Astrocyte of the spinal cord (primary cell): ENCODE data around the gene GPR152.

Experiments
- DNase-seq: peaks from one replicate; pipeline ENCODE4 v3.0.0; 2011; ENCODE audit warnings: low read depth, low spot score
- H3K4me3 ChIP-seq: 2 replicates; pipeline ENCODE4 v1.5.1; 2011; ENCODE audit warnings: low read depth, mild to moderate bottlenecking, low read length, moderate library complexity
- in situ Hi-C: cut with HindIII; loops from 2 replicates; pipeline ENCODE4 v1.10.0; 2017; ENCODE audit warnings: low sequenced_read_pairs
- TF ChIP-seq, protein P1 (sequence below): IDR thresholded peaks from 2 replicates; pipeline ENCODE4 v1.5.1; 2012; ENCODE audit warnings: low read depth, mild to moderate bottlenecking, low read length, inconsistent platforms

The GPR152 gene

DNA sequence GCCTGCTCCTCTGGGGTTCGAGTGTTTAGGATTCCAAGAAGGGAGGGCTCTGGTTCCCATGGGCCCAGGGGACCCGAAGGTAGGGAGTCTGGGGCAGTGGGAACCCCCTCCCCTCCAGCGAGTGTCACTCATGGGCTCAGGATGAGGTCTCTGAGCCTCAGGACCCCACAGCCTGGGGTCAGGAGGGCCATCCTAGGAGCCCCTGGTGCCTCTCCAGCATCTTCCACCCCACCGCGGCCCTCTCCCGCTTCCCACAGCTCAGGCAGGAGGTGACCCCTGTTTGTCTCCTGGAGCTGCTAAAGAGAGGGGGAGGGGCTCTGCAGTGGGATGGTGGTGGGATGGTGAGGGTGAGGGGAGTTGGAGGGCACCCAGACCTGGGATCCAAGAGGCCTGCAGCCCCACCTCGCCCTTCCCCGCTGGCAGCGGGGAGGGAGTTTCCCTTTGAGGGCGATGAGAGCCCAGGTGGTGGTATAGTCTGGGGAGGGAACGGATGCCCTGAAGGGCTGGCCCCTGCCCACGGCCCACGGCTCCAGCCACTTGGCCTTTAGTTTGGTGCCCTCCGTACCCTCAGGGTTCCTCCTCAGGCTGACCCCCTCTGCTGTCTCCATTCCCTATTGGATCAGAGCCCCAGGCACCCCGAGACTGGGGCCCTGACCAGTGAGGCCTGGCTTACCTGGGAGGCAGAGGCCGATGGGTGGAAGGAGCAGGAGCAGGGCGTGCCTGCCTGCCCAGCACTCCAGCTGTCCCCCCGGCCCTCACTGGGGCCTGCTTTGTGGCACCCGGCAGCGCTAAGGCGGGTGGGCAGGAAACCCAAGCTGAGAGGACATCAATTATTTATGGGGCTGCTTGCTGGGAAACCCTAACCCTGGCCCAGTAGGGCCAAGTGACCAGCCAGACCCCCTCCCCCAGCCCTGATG lies 1.5 kb upstream of the GPR152 start:
- no peak overlapping the region for H3K4me3 ChIP-seq
- TF ChIP-seq, protein P1, sequence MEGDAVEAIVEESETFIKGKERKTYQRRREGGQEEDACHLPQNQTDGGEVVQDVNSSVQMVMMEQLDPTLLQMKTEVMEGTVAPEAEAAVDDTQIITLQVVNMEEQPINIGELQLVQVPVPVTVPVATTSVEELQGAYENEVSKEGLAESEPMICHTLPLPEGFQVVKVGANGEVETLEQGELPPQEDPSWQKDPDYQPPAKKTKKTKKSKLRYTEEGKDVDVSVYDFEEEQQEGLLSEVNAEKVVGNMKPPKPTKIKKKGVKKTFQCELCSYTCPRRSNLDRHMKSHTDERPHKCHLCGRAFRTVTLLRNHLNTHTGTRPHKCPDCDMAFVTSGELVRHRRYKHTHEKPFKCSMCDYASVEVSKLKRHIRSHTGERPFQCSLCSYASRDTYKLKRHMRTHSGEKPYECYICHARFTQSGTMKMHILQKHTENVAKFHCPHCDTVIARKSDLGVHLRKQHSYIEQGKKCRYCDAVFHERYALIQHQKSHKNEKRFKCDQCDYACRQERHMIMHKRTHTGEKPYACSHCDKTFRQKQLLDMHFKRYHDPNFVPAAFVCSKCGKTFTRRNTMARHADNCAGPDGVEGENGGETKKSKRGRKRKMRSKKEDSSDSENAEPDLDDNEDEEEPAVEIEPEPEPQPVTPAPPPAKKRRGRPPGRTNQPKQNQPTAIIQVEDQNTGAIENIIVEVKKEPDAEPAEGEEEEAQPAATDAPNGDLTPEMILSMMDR = no peak
- no peak for DNase-seq
- in situ Hi-C loops = no loop called here

DNA sequence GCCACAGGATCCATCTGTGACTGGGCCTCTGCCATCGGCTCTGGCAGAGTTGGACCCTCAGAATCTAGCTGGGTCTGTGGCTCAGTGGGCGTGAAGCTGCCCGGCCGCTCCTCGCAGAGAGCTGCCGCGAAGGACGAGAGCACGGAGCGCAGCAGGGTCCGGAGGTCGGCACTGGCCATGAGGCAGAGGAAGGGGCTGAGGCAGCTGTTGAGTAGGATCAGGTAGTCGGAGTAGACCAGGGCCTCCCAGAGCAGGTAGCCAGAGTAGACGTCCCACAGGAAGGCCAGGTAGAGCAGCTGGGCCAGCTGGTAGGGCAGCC lies 912 bp downstream of the GPR152 start:
- TF ChIP-seq, protein P1 = no peak
- in situ Hi-C loops = no loop called here
- H3K4me3 ChIP-seq = no peak overlapping the region
- DNase-seq = no peak

DNA sequence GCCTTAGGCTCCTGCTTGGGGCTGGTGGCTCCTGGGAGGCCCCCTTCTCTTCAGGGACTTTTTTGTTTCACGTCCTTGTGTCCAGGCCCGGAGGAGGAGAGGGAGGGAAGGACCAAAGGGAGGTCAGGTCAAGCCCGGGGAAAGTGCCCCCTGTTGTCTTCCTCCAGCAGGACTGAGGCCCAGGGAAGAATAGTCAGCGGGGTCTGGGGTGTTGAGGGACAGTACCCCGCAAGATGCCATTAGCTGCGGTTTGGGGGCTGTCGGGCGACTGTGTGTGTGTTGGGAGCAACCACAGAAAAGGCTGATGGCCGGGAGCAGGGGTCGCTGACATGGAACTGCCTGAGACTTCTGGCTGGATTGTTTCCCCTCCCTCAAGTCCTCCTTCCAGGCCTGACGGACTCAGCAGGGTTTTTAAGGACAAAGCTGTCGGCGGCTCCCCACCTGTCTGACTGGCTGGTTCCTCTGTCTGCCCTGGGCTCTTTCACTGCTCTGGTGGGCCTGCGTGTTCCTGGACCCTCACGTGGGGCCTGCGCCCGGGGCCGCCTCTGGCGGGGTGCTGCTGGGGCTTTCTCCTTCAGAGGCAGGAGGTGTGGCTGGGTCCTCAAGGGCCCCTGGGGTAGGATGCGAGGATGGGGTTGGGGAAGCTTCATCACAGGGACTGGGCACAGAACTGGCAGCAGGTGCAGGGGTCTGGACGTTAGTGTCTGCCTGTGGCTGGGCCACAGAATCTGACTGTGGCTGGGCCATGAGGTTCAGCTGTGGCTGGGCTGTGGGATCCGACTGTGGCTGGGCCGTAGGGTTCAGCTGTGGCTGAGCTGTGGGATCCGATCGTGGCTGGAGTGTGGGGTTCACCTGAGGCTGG lies 1.5 kb downstream of the GPR152 start:
- in situ Hi-C loops = no loop called here
- TF ChIP-seq, protein P1 = no peak
- H3K4me3 ChIP-seq = no peak overlapping the region
- no peak for DNase-seq

DNA sequence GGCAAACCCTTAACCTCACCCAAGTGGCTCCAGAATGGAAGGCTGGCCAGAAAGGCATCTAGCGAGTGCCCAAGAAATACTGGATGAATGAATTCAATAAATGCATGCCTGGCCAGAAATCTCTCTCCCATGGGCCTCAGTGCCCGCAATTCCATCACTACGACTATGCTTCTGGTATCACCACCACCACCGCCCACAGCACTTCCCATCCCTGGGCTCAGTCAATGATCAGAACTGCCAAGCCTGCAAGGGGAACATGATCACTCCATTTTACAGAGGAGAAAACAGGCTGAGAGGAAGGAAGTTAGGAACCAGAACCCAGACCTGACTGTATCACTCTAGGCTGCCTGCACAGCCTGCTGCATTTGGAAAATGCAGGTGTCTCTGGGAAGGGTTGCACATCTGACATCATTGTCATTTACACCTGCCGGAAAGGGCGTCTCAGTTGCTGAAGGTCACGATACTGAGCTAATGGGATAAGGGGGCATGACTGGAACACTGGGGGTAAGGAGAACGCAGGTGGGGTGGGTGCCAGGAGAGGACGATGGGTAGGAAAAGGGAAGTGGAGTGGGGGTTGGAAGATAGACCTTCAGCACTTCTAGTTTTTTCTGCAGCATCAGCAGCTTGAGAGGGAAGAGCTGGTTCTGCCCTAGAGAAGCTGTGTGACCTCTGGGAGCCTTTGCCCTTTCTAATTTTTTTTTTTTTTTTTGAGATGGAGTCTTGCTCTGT lies 3.2 kb downstream of the GPR152 start:
- no peak for DNase-seq
- in situ Hi-C loops = no loop called here

DNA sequence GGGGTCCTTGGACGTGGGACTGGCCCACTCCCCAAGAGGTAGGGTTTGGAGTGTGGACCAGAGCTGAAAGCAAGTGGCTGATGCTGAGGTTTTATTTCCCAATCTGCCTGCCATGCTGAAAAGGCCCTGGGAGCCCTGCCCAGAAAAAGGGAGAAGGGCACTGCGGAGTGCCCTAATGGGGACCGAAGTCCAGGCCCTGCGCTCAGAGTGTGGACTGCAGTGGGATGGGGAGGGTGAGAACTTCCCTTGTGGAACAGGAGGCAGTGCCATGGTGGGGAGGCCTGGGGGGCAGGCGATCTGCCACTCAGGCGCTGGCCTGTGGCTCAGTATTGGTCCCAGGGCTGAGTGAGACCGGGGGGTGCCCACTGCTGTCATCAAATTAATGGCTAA lies 4.3 kb downstream of the GPR152 start:
- H3K4me3 ChIP-seq = no peak overlapping the region
- no peak for DNase-seq
- TF ChIP-seq, protein P1 = no peak
- in situ Hi-C loops = no loop called here

More for the DNA sequence above, 3.2 kb downstream of the GPR152 start:
- H3K4me3 ChIP-seq = no peak overlapping the region
- TF ChIP-seq, protein P1 = no peak

DNA sequence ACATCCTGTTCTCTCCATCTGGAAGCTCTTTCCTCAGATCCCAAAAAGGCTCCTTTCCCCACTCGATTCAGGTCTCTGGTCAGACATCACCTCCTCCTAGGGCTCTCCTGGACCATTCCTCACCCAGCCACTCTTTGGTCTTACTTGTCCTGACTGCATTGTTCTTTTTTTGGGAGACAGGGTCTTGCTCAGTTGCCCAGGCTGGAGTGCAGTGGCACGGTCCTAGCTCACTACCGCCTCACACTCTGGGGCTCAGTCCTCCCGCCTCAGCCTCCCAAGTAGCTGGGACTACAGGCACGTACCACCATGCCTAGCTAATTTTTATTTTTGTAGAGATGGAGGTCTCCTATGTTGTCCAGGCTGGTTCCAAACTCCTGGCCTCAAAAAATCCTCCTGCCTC lies 7.0 kb downstream of the GPR152 start:
- no peak overlapping the region for H3K4me3 ChIP-seq
- DNase-seq = no peak
- TF ChIP-seq, protein P1 = no peak
- in situ Hi-C loops = no loop called here
